GM15510 (cell line): ENCODE results near the gene MUC22.

Source experiments
- POLR2A ChIP-seq: IDR thresholded peaks from 3 replicates; pipeline ENCODE4 v1.6.1; 2011; ENCODE audit warnings: borderline replicate concordance; ENCODE audit not compliant: insufficient read length; ENCODE audit errors: extremely low read depth

MUC22 gene

DNA sequence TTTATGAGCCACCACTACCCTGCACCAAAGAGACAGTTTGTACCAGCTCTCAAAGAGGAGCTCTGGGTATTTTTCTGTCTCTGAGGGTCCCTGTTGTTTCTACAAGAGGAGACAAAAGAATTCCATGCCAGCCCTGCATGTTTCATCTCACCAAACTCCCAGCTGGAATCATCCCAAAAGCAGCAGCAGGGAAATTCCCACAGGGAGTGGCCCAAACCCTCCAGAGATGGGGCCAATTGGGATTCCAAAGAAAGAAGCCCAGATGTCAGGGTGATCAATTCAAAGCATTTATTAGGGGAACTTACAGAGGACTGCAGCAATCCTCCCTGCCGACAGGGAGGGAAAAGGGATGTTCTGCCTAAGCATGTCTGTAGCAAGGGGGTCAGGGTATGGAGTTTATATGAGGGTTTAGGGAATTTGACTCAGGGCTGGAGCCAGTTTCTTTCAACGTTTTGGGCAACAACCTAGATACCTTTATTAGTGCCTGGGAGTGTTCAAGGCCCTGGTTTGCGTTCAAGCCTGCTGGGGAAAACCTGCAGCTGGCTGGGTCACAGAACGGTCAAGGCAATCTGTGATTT lies 47.2 kb downstream of the MUC22 start:
- no peak for TF ChIP-seq POLR2A

DNA sequence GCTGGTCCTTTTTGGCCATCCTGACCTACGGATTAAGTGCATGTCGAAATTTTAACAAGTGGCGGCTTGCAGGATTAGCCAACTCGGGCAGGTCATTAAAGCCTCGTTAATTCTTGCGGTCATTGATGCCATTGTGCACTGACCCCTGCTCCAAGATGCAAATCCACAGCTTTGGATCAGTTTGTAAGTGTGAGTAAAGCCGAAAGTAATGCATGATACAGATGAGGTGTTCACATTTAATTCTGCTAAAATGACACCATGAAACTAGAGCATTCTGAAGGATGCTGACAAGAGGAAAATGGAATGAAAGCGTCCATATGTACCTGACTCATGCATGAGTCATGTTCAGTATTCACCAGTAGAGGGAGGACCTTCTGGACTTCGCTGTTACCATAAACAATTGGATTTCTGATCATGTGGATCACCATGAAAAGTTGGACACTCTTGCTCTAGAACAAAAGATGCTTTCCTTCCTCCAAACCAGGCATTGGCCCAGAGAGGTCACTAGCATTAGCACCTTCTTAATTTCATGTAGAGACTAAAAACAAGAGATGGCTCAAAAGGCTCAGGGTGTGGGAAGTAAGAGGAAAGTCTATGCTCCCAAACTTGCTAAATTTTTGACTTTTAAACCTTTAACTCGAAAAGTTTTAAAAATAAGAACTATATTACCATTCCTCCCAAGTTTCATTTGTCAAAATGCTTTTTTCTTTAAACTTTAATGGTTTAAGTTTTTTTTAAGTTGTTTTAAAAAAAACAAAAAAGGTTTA lies 48.0 kb downstream of the MUC22 start:
- TF ChIP-seq POLR2A: no peak

- TF ChIP-seq POLR2A: no peak
These were observed 49.9 kb downstream of the MUC22 start for GRCh38 chr6:31060145-31060544.

DNA sequence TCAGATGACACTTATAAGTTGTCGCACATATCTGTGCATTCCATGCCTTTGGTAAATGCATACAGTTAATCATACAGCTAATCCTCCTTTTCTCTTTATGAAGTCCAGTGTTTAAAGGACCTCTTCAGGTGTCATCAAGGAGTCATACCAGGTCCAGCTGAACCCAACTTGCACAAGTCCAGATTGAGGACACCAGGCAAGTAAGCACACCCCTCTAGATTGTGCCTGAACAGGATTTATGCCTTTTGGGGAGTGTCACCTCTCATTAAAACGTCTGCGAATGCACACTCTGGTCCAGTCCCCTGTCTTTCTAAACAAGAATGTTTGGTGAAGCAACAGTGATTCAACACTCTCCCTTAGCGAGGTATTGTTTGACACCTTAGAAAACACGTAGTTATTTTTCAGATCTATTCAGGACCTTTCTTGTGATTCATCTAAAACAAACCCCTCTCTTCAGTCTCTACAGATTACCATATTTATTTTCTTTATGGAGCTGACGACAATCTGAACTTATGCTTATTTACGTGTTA lies 53.7 kb downstream of the MUC22 start:
- no peak for TF ChIP-seq POLR2A

- no peak for TF ChIP-seq POLR2A
These were observed 55.3 kb downstream of the MUC22 start for GRCh38 chr6:31065556-31065955.

GRCh38 chr6:31068669-31069340 lies 58.5 kb downstream of the MUC22 start:
- no peak for TF ChIP-seq POLR2A

- TF ChIP-seq POLR2A: no peak
These were observed 60.5 kb downstream of the MUC22 start for GRCh38 chr6:31070711-31071197.

DNA sequence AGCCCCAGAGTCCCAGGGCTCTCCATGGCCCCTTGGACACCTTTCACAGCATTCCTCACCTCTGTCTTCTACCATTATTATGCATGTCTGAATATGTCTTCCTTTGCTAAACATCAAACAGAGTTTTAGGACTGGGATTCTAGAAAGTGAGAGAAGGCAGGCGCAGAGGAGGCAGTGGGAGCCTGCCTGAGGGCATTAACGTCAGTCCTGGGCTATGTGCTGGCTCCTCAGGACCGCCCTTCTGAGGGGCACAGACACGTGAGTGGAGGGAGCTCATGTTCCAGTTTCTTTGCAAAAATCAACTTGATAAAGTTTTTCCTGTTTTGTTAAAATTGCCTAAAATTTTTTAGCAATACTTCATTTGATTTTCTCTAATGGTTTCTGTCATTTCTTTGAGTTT lies 64.1 kb downstream of the MUC22 start:
- TF ChIP-seq POLR2A: no peak

DNA sequence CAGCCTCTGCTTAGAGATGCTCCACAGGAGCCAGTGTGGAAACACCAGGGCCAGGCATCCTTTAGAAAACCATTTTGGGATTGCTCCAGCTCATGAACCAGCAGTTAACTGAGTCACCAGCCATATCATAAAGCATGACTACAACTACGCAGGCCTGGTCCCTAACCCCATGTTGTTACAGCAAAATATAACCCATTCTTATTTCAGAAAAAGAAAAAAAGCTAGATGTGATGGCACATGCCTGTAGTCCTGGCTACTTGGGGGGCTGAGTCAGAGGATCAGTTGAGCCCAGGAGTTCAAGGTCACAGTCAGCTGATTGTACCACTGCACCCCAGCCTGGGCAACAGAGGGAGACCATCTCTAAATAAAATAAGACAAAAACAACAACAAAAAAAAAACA lies 65.3 kb downstream of the MUC22 start:
- no peak for TF ChIP-seq POLR2A

GRCh38 chr6:31076611-31077010 lies 66.3 kb downstream of the MUC22 start:
- TF ChIP-seq POLR2A: no peak

- TF ChIP-seq POLR2A: no peak
These were observed 69.5 kb downstream of the MUC22 start for GRCh38 chr6:31079656-31080261.

- TF ChIP-seq POLR2A: no peak
These were observed 71.6 kb downstream of the MUC22 start for GRCh38 chr6:31081872-31082271.

- no peak for TF ChIP-seq POLR2A
These were observed 73.6 kb downstream of the MUC22 start for GRCh38 chr6:31083742-31084354.
